GM21423 (cell line): ENCODE data around the gene QKI.

Experiments
- ATAC-seq: cut with Tn5 transposase; IDR thresholded peaks from one replicate; pipeline ENCODE4 v1.9.1; 2021; ENCODE audit warnings: mild to moderate bottlenecking, moderate library complexity; ENCODE audit not compliant: unreplicated experiment

The QKI gene

GRCh38 chr6:163390770-163391169, 23.7 kb upstream of the QKI start:
- no peak for ATAC-seq

GRCh38 chr6:163391985-163392384, 22.5 kb upstream of the QKI start:
- no peak for ATAC-seq

- ATAC-seq: no peak
Observed at GRCh38 chr6:163392533-163392932, 22.0 kb upstream of the QKI start.

- no peak for ATAC-seq
Observed at GRCh38 chr6:163393923-163394322, 20.6 kb upstream of the QKI start.

- ATAC-seq: no peak
Observed at GRCh38 chr6:163394659-163395058, 19.9 kb upstream of the QKI start.

GRCh38 chr6:163395122-163395830, 19.2 kb upstream of the QKI start:
- ATAC-seq: no peak

GRCh38 chr6:163395831-163396185, 18.7 kb upstream of the QKI start:
- no peak for ATAC-seq

GRCh38 chr6:163397326-163397725, 17.2 kb upstream of the QKI start:
- no peak for ATAC-seq

- ATAC-seq: no peak
Observed at GRCh38 chr6:163398115-163398514, 16.4 kb upstream of the QKI start.

- ATAC-seq: peak; percentile 60
Observed at GRCh38 chr6:163398815-163399214, 15.7 kb upstream of the QKI start.

GRCh38 chr6:163400509-163400908, 14.0 kb upstream of the QKI start:
- no peak for ATAC-seq

GRCh38 chr6:163401039-163401885, 13.3 kb upstream of the QKI start:
- ATAC-seq: no peak

- ATAC-seq: no peak
Observed at GRCh38 chr6:163402616-163403015, 11.9 kb upstream of the QKI start.

- ATAC-seq: no peak
Observed at GRCh38 chr6:163404825-163405265, 9.7 kb upstream of the QKI start.

GRCh38 chr6:163405412-163406309, 8.9 kb upstream of the QKI start:
- ATAC-seq: peak; percentile 85

- ATAC-seq: peak; percentile 14
Observed at GRCh38 chr6:163406366-163406765, 8.2 kb upstream of the QKI start.

- ATAC-seq: no peak
Observed at GRCh38 chr6:163406830-163407229, 7.7 kb upstream of the QKI start.

GRCh38 chr6:163408352-163408991, 6.0 kb upstream of the QKI start:
- ATAC-seq: no peak

- no peak for ATAC-seq
Observed at GRCh38 chr6:163409712-163410111, 4.8 kb upstream of the QKI start.

GRCh38 chr6:163412341-163412740, 2.2 kb upstream of the QKI start:
- no peak for ATAC-seq
